HepG2 (cell line): ENCODE results near the gene CYB5B. TPM values are rescaled to one million over a fixed set of nuclear protein-coding genes. Genes with fewer than 3 reads are reported as not detected.

Experiments used
- ATF7-NPFF ChIP-seq: sonication (generic); formaldehyde crosslinking; IDR thresholded peaks from 2 replicates; pipeline ENCODE4 v1.8.1; 2023; ENCODE audit warnings: mild to moderate bottlenecking, low read depth, missing genetic modification reagents, moderate library complexity
- CAMTA2 ChIP-seq: sonication (generic); formaldehyde crosslinking; IDR thresholded peaks from 2 replicates; pipeline ENCODE4 v1.4.0; 2020; ENCODE audit warnings: mild to moderate bottlenecking, missing genetic modification reagents, borderline replicate concordance
- FLYWCH1 ChIP-seq: sonication (generic); formaldehyde crosslinking; IDR thresholded peaks from 2 replicates; pipeline ENCODE4 v1.8.1; 2023; ENCODE audit warnings: mild to moderate bottlenecking, missing genetic modification reagents
- FOXM1 ChIP-seq: sonication (generic); formaldehyde crosslinking; IDR thresholded peaks from 2 replicates; pipeline ENCODE4 v1.5.0; 2020; ENCODE audit warnings: missing genetic modification reagents
- MAFF ChIP-seq: IDR thresholded peaks from 2 replicates; pipeline ENCODE4 v1.6.1; 2011; ENCODE audit warnings: low read depth, low read length, improper control_type of control experiment
- MIXL1 ChIP-seq: IDR thresholded peaks from 2 replicates; pipeline ENCODE4 v1.6.1; 2016
- MLLT10 ChIP-seq: sonication (generic); formaldehyde crosslinking; IDR thresholded peaks from 2 replicates; pipeline ENCODE4 v1.4.0; 2020; ENCODE audit warnings: missing genetic modification reagents
- MLXIP ChIP-seq: sonication (generic); formaldehyde crosslinking; IDR thresholded peaks from 2 replicates; pipeline ENCODE4 v1.9.0; 2021; ENCODE audit warnings: missing genetic modification reagents, borderline replicate concordance
- PATZ1 ChIP-seq: sonication (generic); formaldehyde crosslinking; IDR thresholded peaks from 2 replicates; pipeline ENCODE4 v1.4.0; 2020; ENCODE audit warnings: missing genetic modification reagents
- PPARG ChIP-seq: conservative IDR thresholded peaks from 2 replicates; pipeline ENCODE4 v1.6.1; 2016; ENCODE audit warnings: missing biosample characterization, missing genetic modification reagents
- SALL2 ChIP-seq: sonication (generic); formaldehyde crosslinking; IDR thresholded peaks from 2 replicates; pipeline ENCODE4 v1.8.1; 2023; ENCODE audit warnings: mild to moderate bottlenecking, missing genetic modification reagents, inconsistent platforms
- ZC3H13 ChIP-seq: sonication (generic); formaldehyde crosslinking; IDR thresholded peaks from 2 replicates; pipeline ENCODE4 v1.8.1; 2023; ENCODE audit warnings: mild to moderate bottlenecking, missing genetic modification reagents, moderate library complexity
- ZNF17 ChIP-seq: sonication (generic); formaldehyde crosslinking; IDR thresholded peaks from 2 replicates; pipeline ENCODE4 v1.5.0; 2020; ENCODE audit warnings: mild to moderate bottlenecking, missing genetic modification reagents
- ZNF260 ChIP-seq: sonication (generic); formaldehyde crosslinking; IDR thresholded peaks from 2 replicates; pipeline ENCODE4 v1.4.0; 2020; ENCODE audit warnings: missing genetic modification reagents, low read depth, mild to moderate bottlenecking, borderline replicate concordance
- ZNF318 ChIP-seq: sonication (generic); formaldehyde crosslinking; IDR thresholded peaks from 2 replicates; pipeline ENCODE4 v1.4.0; 2020; ENCODE audit warnings: mild to moderate bottlenecking, missing genetic modification reagents
- ZNF543 ChIP-seq: sonication (generic); formaldehyde crosslinking; IDR thresholded peaks from 2 replicates; pipeline ENCODE4 v1.4.0; 2020; ENCODE audit warnings: mild to moderate bottlenecking, missing genetic modification reagents
- ZNF614 ChIP-seq: IDR thresholded peaks from 2 replicates; pipeline ENCODE4 v1.6.1; 2018; ENCODE audit warnings: missing biosample characterization, missing genetic modification reagents, inconsistent platforms, borderline replicate concordance
- ZNF616 ChIP-seq: sonication (generic); formaldehyde crosslinking; IDR thresholded peaks from 2 replicates; pipeline ENCODE4 v1.5.0; 2020; ENCODE audit warnings: low read depth, mild to moderate bottlenecking, missing genetic modification reagents
- polyA plus RNA-seq, 8 experiments: library from polyadenylated mRNA; depleted of rRNA in 3 of 8; stranded (reverse) in 7 of 8; unstranded in 1 of 8; fragments of >200 nt; fragmentation: Illumina TruSeq in 4 of 8; extraction: Trizol in 4 of 8; gene quantifications; 2 replicates each; pipeline versions ENCODE4 v1.2.1 to v1.2.3, GENCODE V29; 2011 to 2016; ENCODE audit warnings: low read depth in 4 of 8, missing spikeins in 1 of 8, mixed read lengths in 1 of 8; ENCODE audit not compliant: insufficient read depth in 1 of 8
- total RNA-seq, 5 experiments: library from RNA; depleted of rRNA; stranded (reverse); fragments of >200 nt; fragmentation: Illumina TruSeq; extraction: Trizol; gene quantifications; 2 replicates each; pipeline ENCODE4 v1.2.3, GENCODE V29; 2016; ENCODE audit warnings: low read depth in 1 of 5

The CYB5B gene
- total and polyA plus RNA-seq, 2 of the 13 experiments (the other 11 are each of a cell fraction or from before 2014, with no cell fraction given): 234 to 432 TPM

- TF ChIP-seq ZNF318: no peak
- no peak for TF ChIP-seq MLLT10 (CRISPR knock-in tag)
- peak; percentile 96; the same call in 1 of the 2 replicates for TF ChIP-seq ZNF614 (CRISPR knock-in tag)
- no peak for TF ChIP-seq FLYWCH1
- TF ChIP-seq CAMTA2: no peak
- TF ChIP-seq ZNF616: no peak
- peak; percentile 80; the same call in 1 of the 2 replicates for TF ChIP-seq MIXL1 (CRISPR knock-in tag)
- TF ChIP-seq ZC3H13 (CRISPR knock-in tag): no peak
- TF ChIP-seq ZNF260 (CRISPR knock-in tag): no peak
- peak; percentile 92 for TF ChIP-seq PPARG
- TF ChIP-seq SALL2 (CRISPR knock-in tag): no peak; the same call in 1 of the 2 replicates
- TF ChIP-seq ZNF543: 0 out of 2 replicates have a peak, but pooled peaks have one; percentile 49
- TF ChIP-seq MLXIP: no peak
- no peak for TF ChIP-seq MAFF
- TF ChIP-seq FOXM1 (CRISPR knock-in tag): no peak
- peak; percentile 78 for TF ChIP-seq PATZ1
- TF ChIP-seq ATF7-NPFF: no peak
- no peak for TF ChIP-seq ZNF17 (CRISPR knock-in tag)
Observed at GRCh38 chr16:69404275-69404805, 20.1 kb upstream of the CYB5B start (continued).
